CD14-positive monocyte (primary cell): ENCODE data around the gene AMT. TPM values are rescaled to one million over a fixed set of nuclear protein-coding genes. Genes with fewer than 3 reads are reported as not detected.
A peak's percentile ranks its signal among the peaks of the same experiment; 100 is the strongest.

ENCODE experiments used
- DNase-seq, 3 donors: peaks; one replicate each; pipeline ENCODE4 v3.0.0-alpha.2; 2011 to 2022
- H2AFZ ChIP-seq: 2 replicates; pipeline ENCODE4 v1.6.0; 2012; ENCODE audit warnings: mild to moderate bottlenecking, low read depth, low read length, inconsistent platforms; ENCODE audit not compliant: insufficient read depth, poor library complexity, severe bottlenecking
- H3K27ac ChIP-seq, 2 donors: 1 replicate in 1 of 2; 2 replicates in 1 of 2; pipeline ENCODE4 v1.5.1; 2012 to 2013; ENCODE audit warnings: low read length in 2 of 2, control low read depth in 1 of 2, inconsistent platforms in 1 of 2, low read depth in 1 of 2, mild to moderate bottlenecking in 1 of 2
- H3K27me3 ChIP-seq, 2 donors: one replicate each; pipeline versions ENCODE4 v1.6.0 to v1.6.1; 2011 to 2013; ENCODE audit warnings: low read length in 2 of 2; ENCODE audit not compliant: control insufficient read depth in 2 of 2, insufficient read depth in 2 of 2
- H3K36me3 ChIP-seq, 2 donors: replicated peaks in 1 of 2; 1 replicate in 1 of 2; 2 replicates in 1 of 2; pipeline versions ENCODE4 v1.5.1 to v1.6.1; 2012 to 2013; ENCODE audit warnings: low read length in 2 of 2, control low read depth in 1 of 2, inconsistent platforms in 1 of 2, mild to moderate bottlenecking in 1 of 2; ENCODE audit not compliant: insufficient read depth in 2 of 2, control insufficient read depth in 1 of 2
- H3K4me1 ChIP-seq, 2 donors: 1 replicate in 1 of 2; 2 replicates in 1 of 2; pipeline versions ENCODE4 v1.5.1 to v1.6.1; 2012 to 2013; ENCODE audit warnings: low read length in 2 of 2, control low read depth in 1 of 2, inconsistent platforms in 1 of 2, mild to moderate bottlenecking in 1 of 2, moderate library complexity in 1 of 2; ENCODE audit not compliant: insufficient read depth in 2 of 2, control insufficient read depth in 1 of 2
- H3K4me2 ChIP-seq: replicated peaks from 2 replicates; pipeline ENCODE3; 2012; ENCODE audit warnings: low read length, moderate library complexity, mild to moderate bottlenecking; ENCODE audit not compliant: poor library complexity, severe bottlenecking; ENCODE audit errors: extremely low read depth
- H3K4me3 ChIP-seq, 3 experiments: fragments of 200-600 bp in 1 of 3; sonication (generic) in 1 of 3; replicated peaks in 1 of 3; 1 replicate in 2 of 3; 2 replicates in 1 of 3; pipeline ENCODE4 v1.5.1; 2011 to 2013; ENCODE audit warnings: low read length in 3 of 3, mild to moderate bottlenecking in 3 of 3, control low read depth in 2 of 3, low read depth in 2 of 3, inconsistent platforms in 1 of 3, moderate library complexity in 1 of 3
- H3K79me2 ChIP-seq: 2 replicates; pipeline ENCODE4 v1.6.0; 2012; ENCODE audit warnings: mild to moderate bottlenecking, control low read depth, inconsistent platforms, low read length, moderate library complexity; ENCODE audit not compliant: insufficient read depth
- H3K9ac ChIP-seq: 2 replicates; pipeline ENCODE4 v1.6.0; 2017; ENCODE audit warnings: low read length, mild to moderate bottlenecking; ENCODE audit not compliant: insufficient read depth, poor library complexity, severe bottlenecking
- H3K9me3 ChIP-seq, 2 donors: replicated peaks in 1 of 2; 1 replicate in 1 of 2; 2 replicates in 1 of 2; pipeline versions ENCODE4 v1.5.1 to v1.6.1; 2012 to 2013; ENCODE audit warnings: low read length in 2 of 2, control low read depth in 1 of 2; ENCODE audit not compliant: control insufficient read depth in 1 of 2, insufficient read depth in 1 of 2
- H4K20me1 ChIP-seq: 2 replicates; pipeline ENCODE4 v1.6.0; 2012; ENCODE audit warnings: mild to moderate bottlenecking, low read length, control low read depth, moderate library complexity; ENCODE audit not compliant: insufficient read depth
- H3K27ac Mint-ChIP-seq, 7 donors: one replicate each; pipeline ENCODE4 v1.8.0; 2020; ENCODE audit warnings: mild to moderate bottlenecking in 7 of 7, mixed read lengths in 7 of 7, moderate library complexity in 6 of 7, inconsistent platforms in 2 of 7
- H3K27me3 Mint-ChIP-seq, 3 donors: one replicate each; pipeline ENCODE4 v1.8.0; 2021 to 2022; ENCODE audit warnings: low read depth in 3 of 3, mild to moderate bottlenecking in 3 of 3, mixed read lengths in 3 of 3, moderate library complexity in 3 of 3, inconsistent platforms in 1 of 3
- H3K36me3 Mint-ChIP-seq, 2 donors: one replicate each; pipeline ENCODE4 v1.8.0; 2020; ENCODE audit warnings: mixed read lengths in 2 of 2, inconsistent platforms in 1 of 2, mild to moderate bottlenecking in 1 of 2
- H3K4me1 Mint-ChIP-seq: one replicate; pipeline ENCODE4 v1.8.0; 2020; ENCODE audit warnings: mild to moderate bottlenecking, mixed read lengths
- H3K4me3 Mint-ChIP-seq, 2 donors: one replicate each; pipeline ENCODE4 v1.8.0; 2020; ENCODE audit warnings: mild to moderate bottlenecking in 2 of 2, mixed read lengths in 2 of 2, moderate library complexity in 1 of 2
- H3K9me3 Mint-ChIP-seq, 7 donors: one replicate each; pipeline ENCODE4 v1.8.0; 2020 to 2022; ENCODE audit warnings: mixed read lengths in 7 of 7, mild to moderate bottlenecking in 6 of 7, moderate library complexity in 6 of 7, inconsistent platforms in 2 of 7
- CTCF ChIP-seq: fragments of 200-600 bp; IDR thresholded peaks from one replicate; pipeline ENCODE4 v1.8.0; 2022; ENCODE audit warnings: antibody characterized with exemption, mild to moderate bottlenecking
- WGBS: methylation state at CpG from one replicate; pipeline ENCODE4 v1.1.5; 2013; ENCODE audit warnings: missing lambda C conversion rate; ENCODE audit not compliant: insufficient coverage; 5-methylcytosine and 5-hydroxymethylcytosine counted together
- intact Hi-C, 2 donors: fragments of 100-400 bp; cut with micrococcal nuclease; formaldehyde crosslinking; loops; one replicate each; pipeline versions ENCODE4 v1.15.0 to v1.15.1; 2023
- polyA plus RNA-seq, 3 donors: library from polyadenylated mRNA; depleted of rRNA in 1 of 3; unstranded in 2 of 3; stranded (reverse) in 1 of 3; fragments of 300-500 nt in 2 of 3; fragments of >200 nt in 1 of 3; fragmentation: Illumina TruSeq in 2 of 3; gene quantifications; 1 replicate in 2 of 3; 2 replicates in 1 of 3; pipeline ENCODE4 v1.2.3, GENCODE V29; 2012 to 2021

AMT gene
- polyA plus RNA-seq, 3 donors, result 2.0 to 25.1 (median 3.1) TPM

GRCh38 chr3:49469936-49470713 lies 47.9 kb upstream of the AMT start, which contains the start of gene DAG1:
Gene DAG1, plus strand, starts transcription at chr3:49470267. Its CDS starts 40,268 bp downstream, at chr3:49510535.
- Mint-ChIP-seq H3K4me3 (peak within 1 kb of the TSS; percentile 85 to 92), H3K4me1 (peaks cover 34% of the 10 kb centered on the region), H3K27ac (peak within 1 kb of the TSS; percentile 93 to 96 (median 95)), H3K9me3 (peaks cover 0 to 12% (median 0%) of the 10 kb centered on the region in 7 donors), H3K27me3 (peaks cover 20 to 34% (median 25%) of the 10 kb centered on the region in 3 donors), H3K36me3 (peaks cover 11 to 22% of the 10 kb centered on the region in 2 donors)
- peaks cover 26 to 38% of the 10 kb centered on the region in 2 donors for H3K4me1 ChIP-seq
- H4K20me1 ChIP-seq, result peaks cover 14% of the 10 kb centered on the region
- peak within 1 kb of the TSS; percentile 82 to 93 (median 86) for H3K4me3 ChIP-seq
- peak within 1 kb of the TSS; percentile 94 for H2AFZ ChIP-seq
- H3K4me2 ChIP-seq, result peak within 1 kb of the TSS; percentile 78
- no peaks in the 10 kb centered on the region for H3K9me3 ChIP-seq
- no peaks in the 10 kb centered on the region for H3K36me3 ChIP-seq
- H3K79me2 ChIP-seq, result peaks cover 10% of the 10 kb centered on the region
- no peaks in the 10 kb centered on the region for H3K27me3 ChIP-seq
- intact Hi-C loops, result loop anchor here in 1 of 2 donors (5.0 to 10.0 kb wide), 2 partner anchors 55 to 202 kb away; partner anchors contain the start of genes APEH, RHOA and TCTA
- H3K9ac ChIP-seq, result peak within 1 kb of the TSS; percentile 85
- WGBS, result under 1% methylated on average over 106 of the region's 108 CpGs
- peak; percentile 93 to 98 (median 95) for DNase-seq
- no peak for TF ChIP-seq CTCF
- H3K27ac ChIP-seq, result peak within 1 kb of the TSS; percentile 82 to 90

GRCh38 chr3:49469037-49469935 lies 47.0 kb upstream of the AMT start:
- Mint-ChIP-seq H3K27ac (peak overlapping the region; percentile 93 to 96 (median 94)), H3K4me1 (peaks cover 35% of the 10 kb centered on the region), H3K4me3 (peak overlapping the region; percentile 85 to 92), H3K9me3 (peaks cover 0 to 10% (median 0%) of the 10 kb centered on the region in 7 donors), H3K36me3 (peaks cover 10 to 22% of the 10 kb centered on the region in 2 donors), H3K27me3 (peaks cover 16 to 29% (median 22%) of the 10 kb centered on the region in 3 donors)
- no peak for TF ChIP-seq CTCF
- no peaks in the 10 kb centered on the region for H3K36me3 ChIP-seq
- peaks cover 26 to 40% of the 10 kb centered on the region in 2 donors for H3K4me1 ChIP-seq
- peaks cover 10% of the 10 kb centered on the region for H3K79me2 ChIP-seq
- H4K20me1 ChIP-seq, result peaks cover 14% of the 10 kb centered on the region
- no peaks in the 10 kb centered on the region for H3K9me3 ChIP-seq
- peak overlapping the region; percentile 78 for H3K4me2 ChIP-seq
- intact Hi-C loops, result loop anchor here in 1 of 2 donors (10.0 kb wide), 1 partner anchor 54 kb away; the partner anchor contains the start of genes RHOA and TCTA
- no peaks in the 10 kb centered on the region for H3K27me3 ChIP-seq
- DNase-seq, result no peak
- H2AFZ ChIP-seq, result peak overlapping the region; percentile 94
- peak overlapping the region; percentile 75 to 85 for H3K27ac ChIP-seq
- WGBS, result 25% methylated on average over 12 of the region's 23 CpGs
- H3K9ac ChIP-seq, result peak overlapping the region; percentile 85
- peak overlapping the region; percentile 59 to 93 (median 60) for H3K4me3 ChIP-seq
